ENCODE measurements around the gene ANKS4B.

- TF ChIP-seq CTCF (IDR thresholded peaks at IDR 0.05) = peak; percentile 38; the same call in 1 of the 2 replicates
- no peak for TF ChIP-seq ARID4B (CRISPR knock-in tag; IDR thresholded peaks at IDR 0.05; ENCODE audit: borderline replicate concordance)
- TF ChIP-seq SMAD4 (CRISPR knock-in tag; IDR thresholded peaks at IDR 0.05) = no peak
- TF ChIP-seq USF1 (CRISPR knock-in tag; IDR thresholded peaks at IDR 0.05) = no peak
- TF ChIP-seq SMAD3 (CRISPR knock-in tag; IDR thresholded peaks at IDR 0.05; ENCODE audit: borderline replicate concordance) = no peak
- TF ChIP-seq USF2 (CRISPR knock-in tag; IDR thresholded peaks at IDR 0.05) = no peak
- TF ChIP-seq ESRRA (CRISPR knock-in tag; IDR thresholded peaks at IDR 0.05; ENCODE audit: borderline replicate concordance) = no peak
- TF ChIP-seq RELA (CRISPR knock-in tag; IDR thresholded peaks at IDR 0.05; ENCODE audit: borderline replicate concordance) = no peak
- no peak for TF ChIP-seq NR1H2 (CRISPR knock-in tag; IDR thresholded peaks at IDR 0.05)
- TF ChIP-seq ATF2 (CRISPR knock-in tag; IDR thresholded peaks at IDR 0.05; ENCODE audit: borderline replicate concordance, low read depth) = no peak
- no peak for TF ChIP-seq CREM (CRISPR knock-in tag; IDR thresholded peaks at IDR 0.05)
Observed at GRCh38 chr16:21300309-21301167, 67.0 kb downstream of the ANKS4B start.

Data from WTC11 (cell line).